Caco-2 (cell line): ENCODE results near the gene SGMS1. TPM values are rescaled to one million over a fixed set of nuclear protein-coding genes. Genes with fewer than 3 reads are reported as not detected.

Experiments
- BruUV-seq: library from RNA; stranded (reverse); fragments of 400-500 nt; replicated peaks from 2 replicates; lab custom pipeline; 2021; lab: Mats Ljungman, UMichigan
- CTCF ChIA-PET: fragments of 300-600 bp; sonication (Branson Sonifier 250); formaldehyde crosslinking; loops from one replicate; lab custom pipeline; 2022; ENCODE audit warnings: antibody characterized with exemption; lab: Charles Lee
- POLR2A ChIA-PET: fragments of 300-600 bp; sonication (Branson Sonifier 250); formaldehyde crosslinking; loops from one replicate; lab custom pipeline; 2022; ENCODE audit warnings: antibody characterized with exemption; lab: Charles Lee
- DNase-seq, 2 experiments: peaks; one replicate each; pipeline versions ENCODE4 v3.0.0 to v3.0.0-alpha.2; 2020 to 2022
- H3K27me3 ChIP-seq: replicated peaks from 2 replicates; pipeline ENCODE4 v1.6.0; 2011; ENCODE audit warnings: low read length; ENCODE audit not compliant: control insufficient read depth, insufficient read depth
- H3K36me3 ChIP-seq: 2 replicates; pipeline ENCODE4 v1.5.1; 2011; ENCODE audit warnings: low read length; ENCODE audit not compliant: control insufficient read depth, insufficient read depth
- H3K4me1 ChIP-seq: fragments of 250-450 bp; sonication (Bioruptor Pico); 2 replicates; pipeline ENCODE4 v1.5.1; 2020; ENCODE audit warnings: mild to moderate bottlenecking
- H3K4me3 ChIP-seq: 2 replicates; pipeline ENCODE4 v1.5.1; 2011; ENCODE audit warnings: low read depth, mild to moderate bottlenecking, control low read depth, low read length
- H3K9me3 ChIP-seq: fragments of 250-450 bp; sonication (Bioruptor Pico); 2 replicates; pipeline ENCODE4 v1.5.1; 2020; ENCODE audit warnings: mild to moderate bottlenecking, moderate library complexity
- H3K27ac Mint-ChIP-seq: one replicate; pipeline ENCODE4 v1.8.0; 2022; ENCODE audit warnings: mixed read lengths; ENCODE audit not compliant: unreplicated experiment
- H3K27me3 Mint-ChIP-seq: one replicate; pipeline ENCODE4 v1.8.0; 2022; ENCODE audit warnings: mixed read lengths; ENCODE audit not compliant: insufficient read depth, unreplicated experiment
- H3K36me3 Mint-ChIP-seq: one replicate; pipeline ENCODE4 v1.8.0; 2022; ENCODE audit warnings: mild to moderate bottlenecking, mixed read lengths; ENCODE audit not compliant: insufficient read depth, unreplicated experiment
- H3K4me1 Mint-ChIP-seq: one replicate; pipeline ENCODE4 v1.8.0; 2022; ENCODE audit warnings: low read depth, mixed read lengths; ENCODE audit not compliant: unreplicated experiment
- H3K4me3 Mint-ChIP-seq: one replicate; pipeline ENCODE4 v1.8.0; 2022; ENCODE audit warnings: mild to moderate bottlenecking, moderate library complexity, mixed read lengths; ENCODE audit not compliant: unreplicated experiment
- H3K9me3 Mint-ChIP-seq: one replicate; pipeline ENCODE4 v1.8.0; 2022; ENCODE audit warnings: mixed read lengths; ENCODE audit not compliant: unreplicated experiment
- intact Hi-C: fragments of 100-400 bp; cut with micrococcal nuclease; formaldehyde crosslinking; loops from one replicate; pipeline ENCODE4 v1.10.0; 2022; ENCODE audit not compliant: unreplicated experiment
- total RNA-seq: library from RNA; stranded (reverse); gene quantifications from 2 replicates; pipeline ENCODE4 v1.2.3, GENCODE V29; 2022
- TF ChIP-seq, protein P1 (sequence below), 2 experiments: fragments of 200-600 bp in 1 of 2; IDR thresholded peaks; 1 replicate in 1 of 2; 2 replicates in 1 of 2; pipeline versions ENCODE4 v1.5.1 to v1.8.0; 2011 to 2022; ENCODE audit warnings: antibody characterized with exemption in 1 of 2, control low read depth in 1 of 2, inconsistent platforms in 1 of 2, low read depth in 1 of 2, low read length in 1 of 2, mild to moderate bottlenecking in 1 of 2, moderate library complexity in 1 of 2; ENCODE audit not compliant: insufficient read depth in 1 of 2, severe bottlenecking in 1 of 2, unreplicated experiment in 1 of 2

The SGMS1 gene
- total RNA-seq, 1 experiment from 2014 or later = 30.5 TPM

DNA sequence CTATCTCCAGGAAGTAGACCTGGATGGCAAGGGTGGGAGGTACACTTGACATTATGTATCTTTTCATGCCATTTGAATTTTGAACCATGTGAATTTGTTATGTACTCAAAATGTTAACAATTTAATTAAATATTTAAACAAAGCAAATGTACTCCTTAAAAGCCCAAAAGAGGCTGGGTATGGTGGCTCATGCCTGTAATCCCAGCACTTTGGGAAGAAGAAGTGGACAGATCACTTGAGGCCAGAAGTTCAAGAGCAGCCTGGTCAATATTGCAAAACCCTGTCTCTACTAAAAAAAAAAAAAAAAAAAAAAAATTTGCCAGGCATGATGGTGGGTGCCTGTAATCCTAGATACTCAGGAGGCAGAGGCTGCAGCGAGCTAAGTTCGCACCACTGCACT is 235.6 kb downstream of the SGMS1 start:
- ChIA-PET CTCF (interaction anchor here (3.2 kb wide), 1 partner anchor 20 kb away, joined by 14 read pairs; no protein-coding TSS in a partner anchor), POLR2A (no interaction called here)
- Mint-ChIP-seq H3K27me3 (no peaks in the 10 kb centered on the region), H3K36me3 (peaks cover 4% of the 10 kb centered on the region), H3K9me3 (no peaks in the 10 kb centered on the region), H3K4me1 (peaks cover 34% of the 10 kb centered on the region), H3K4me3 (no peak overlapping the region), H3K27ac (no peak overlapping the region)
- Histone ChIP-seq H3K4me3 (no peak overlapping the region), H3K36me3 (no peaks in the 10 kb centered on the region; the same call in 1 of the 2 replicates), H3K9me3 (no peaks in the 10 kb centered on the region), H3K4me1 (peaks cover 38% of the 10 kb centered on the region), H3K27me3 (no peaks in the 10 kb centered on the region)
- BruUV-seq = no TSS peak
- intact Hi-C loops = no loop called here
- no peak for DNase-seq
- TF ChIP-seq, protein P1, sequence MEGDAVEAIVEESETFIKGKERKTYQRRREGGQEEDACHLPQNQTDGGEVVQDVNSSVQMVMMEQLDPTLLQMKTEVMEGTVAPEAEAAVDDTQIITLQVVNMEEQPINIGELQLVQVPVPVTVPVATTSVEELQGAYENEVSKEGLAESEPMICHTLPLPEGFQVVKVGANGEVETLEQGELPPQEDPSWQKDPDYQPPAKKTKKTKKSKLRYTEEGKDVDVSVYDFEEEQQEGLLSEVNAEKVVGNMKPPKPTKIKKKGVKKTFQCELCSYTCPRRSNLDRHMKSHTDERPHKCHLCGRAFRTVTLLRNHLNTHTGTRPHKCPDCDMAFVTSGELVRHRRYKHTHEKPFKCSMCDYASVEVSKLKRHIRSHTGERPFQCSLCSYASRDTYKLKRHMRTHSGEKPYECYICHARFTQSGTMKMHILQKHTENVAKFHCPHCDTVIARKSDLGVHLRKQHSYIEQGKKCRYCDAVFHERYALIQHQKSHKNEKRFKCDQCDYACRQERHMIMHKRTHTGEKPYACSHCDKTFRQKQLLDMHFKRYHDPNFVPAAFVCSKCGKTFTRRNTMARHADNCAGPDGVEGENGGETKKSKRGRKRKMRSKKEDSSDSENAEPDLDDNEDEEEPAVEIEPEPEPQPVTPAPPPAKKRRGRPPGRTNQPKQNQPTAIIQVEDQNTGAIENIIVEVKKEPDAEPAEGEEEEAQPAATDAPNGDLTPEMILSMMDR (IDR thresholded peaks at IDR 0.05; ENCODE audit: insufficient read depth in 1 of 2, low read depth in 1 of 2, low read length in 1 of 2, severe bottlenecking in 1 of 2, unreplicated experiment in 1 of 2) = no peak

DNA sequence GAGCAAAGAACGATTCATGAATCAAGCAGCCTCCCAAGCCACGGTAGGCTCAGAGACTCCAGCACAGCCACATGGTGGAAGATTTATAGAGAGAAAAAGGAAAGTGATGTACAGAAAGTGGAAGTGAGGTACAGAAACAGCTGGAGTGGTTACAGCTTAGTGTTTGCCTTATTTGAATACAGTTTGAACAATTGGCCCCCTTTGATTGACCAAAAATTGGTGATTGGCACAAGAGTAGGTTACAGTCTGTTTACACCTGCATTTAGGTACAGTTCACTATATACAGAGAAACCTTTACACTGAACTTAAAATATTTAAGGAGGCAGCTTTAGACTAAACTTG is 236.1 kb downstream of the SGMS1 start:
- no peaks in the 10 kb centered on the region; the same call in 1 of the 2 replicates for H3K36me3 ChIP-seq
- Mint-ChIP-seq H3K4me3 (peak overlapping the region; percentile 14), H3K9me3 (no peaks in the 10 kb centered on the region), H3K27ac (peak overlapping the region; percentile 3), H3K27me3 (no peaks in the 10 kb centered on the region), H3K36me3 (peaks cover 4% of the 10 kb centered on the region), H3K4me1 (peaks cover 29% of the 10 kb centered on the region)
- peaks cover 34% of the 10 kb centered on the region for H3K4me1 ChIP-seq
- POLR2A ChIA-PET = no interaction called here
- no peaks in the 10 kb centered on the region for H3K27me3 ChIP-seq
- intact Hi-C loops = no loop called here
- TF ChIP-seq, protein P1 (IDR thresholded peaks at IDR 0.05; ENCODE audit: insufficient read depth in 1 of 2, low read depth in 1 of 2, low read length in 1 of 2, severe bottlenecking in 1 of 2, unreplicated experiment in 1 of 2) = no peak
- no peak for DNase-seq
- no peaks in the 10 kb centered on the region for H3K9me3 ChIP-seq
- no peak overlapping the region for H3K4me3 ChIP-seq
- BruUV-seq = no TSS peak
- CTCF ChIA-PET = interaction anchor here (3.2 kb wide), 1 partner anchor 20 kb away, joined by 14 read pairs; no protein-coding TSS in a partner anchor

DNA sequence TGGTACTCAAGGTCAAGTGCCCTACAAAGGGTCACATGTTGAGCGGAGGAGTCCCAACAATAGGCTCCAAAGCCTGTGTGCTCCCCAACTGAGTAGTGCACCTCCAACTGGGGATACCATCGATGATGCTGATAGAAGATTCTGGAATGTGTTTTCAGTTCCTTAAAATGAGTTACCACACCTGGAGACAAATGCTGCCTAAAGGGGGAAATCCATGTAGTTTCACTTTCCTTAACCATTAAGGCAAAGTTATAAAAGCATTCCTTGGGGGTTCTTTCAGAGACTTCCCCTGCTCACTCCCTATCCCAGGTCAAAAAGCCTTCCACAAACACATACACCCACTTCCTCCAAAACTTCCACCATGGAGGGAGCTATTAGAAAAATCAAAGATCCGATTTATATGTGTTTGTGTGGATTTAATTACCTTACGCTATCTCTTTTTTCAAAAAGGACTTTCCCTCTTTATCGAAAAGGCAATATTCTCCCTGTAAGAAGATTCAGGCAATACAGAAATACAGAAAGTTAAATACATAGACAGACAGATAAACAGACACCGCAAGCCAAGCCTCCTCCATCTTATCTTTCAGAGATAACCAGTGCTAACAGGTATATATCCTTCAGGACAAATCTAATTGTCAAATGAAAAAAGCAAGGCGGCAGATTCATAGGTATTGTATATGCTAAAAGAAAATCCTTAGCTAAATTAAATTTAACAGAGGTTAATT is 236.6 kb downstream of the SGMS1 start:
- Histone ChIP-seq H3K27me3 (no peaks in the 10 kb centered on the region), H3K36me3 (no peaks in the 10 kb centered on the region; the same call in 1 of the 2 replicates), H3K4me3 (no peak overlapping the region), H3K9me3 (no peaks in the 10 kb centered on the region), H3K4me1 (peaks cover 28% of the 10 kb centered on the region)
- peaks cover 24% of the 10 kb centered on the region for H3K4me1 Mint-ChIP-seq
- TF ChIP-seq, protein P1 (IDR thresholded peaks at IDR 0.05; ENCODE audit: insufficient read depth in 1 of 2, low read depth in 1 of 2, low read length in 1 of 2, severe bottlenecking in 1 of 2, unreplicated experiment in 1 of 2) = no peak
- no TSS peak for BruUV-seq
- H3K4me3 Mint-ChIP-seq = peak overlapping the region; percentile 14
- POLR2A ChIA-PET = interaction anchor here (1.3 kb wide), 1 partner anchor 20 kb away, joined by 3 read pairs; no protein-coding TSS in a partner anchor
- H3K36me3 Mint-ChIP-seq = peaks cover 4% of the 10 kb centered on the region
- no peaks in the 10 kb centered on the region for H3K9me3 Mint-ChIP-seq
- no peak for DNase-seq
- CTCF ChIA-PET = interaction anchor here (3.2 kb wide), 1 partner anchor 19 kb away, joined by 14 read pairs; no protein-coding TSS in a partner anchor
- H3K27ac Mint-ChIP-seq = peak overlapping the region; percentile 3
- intact Hi-C loops = no loop called here
- no peaks in the 10 kb centered on the region for H3K27me3 Mint-ChIP-seq
